GM18951 (cell line): ENCODE data around the gene AKAP6.

Experiments used
- POLR2A ChIP-seq: IDR thresholded peaks from 4 replicates; pipeline ENCODE4 v1.6.1; 2011; ENCODE audit warnings: mild to moderate bottlenecking; ENCODE audit not compliant: insufficient read length, insufficient read depth; ENCODE audit errors: extremely low read depth
- in situ Hi-C: fragments of 300-500 bp; cut with MboI; formaldehyde crosslinking; loops from one replicate; pipeline ENCODE4 v1.12.0; 2022; ENCODE audit warnings: low sequenced_read_pairs, mixed read lengths, inconsistent platforms; ENCODE audit not compliant: unreplicated experiment

AKAP6 gene

GRCh38 chr14:32339188-32339587, 10.1 kb downstream of the AKAP6 start:
- in situ Hi-C loops: no loop called here
- TF ChIP-seq POLR2A: no peak

- in situ Hi-C loops: no loop called here
- no peak for TF ChIP-seq POLR2A
These were observed 13.1 kb downstream of the AKAP6 start for GRCh38 chr14:32341947-32342846.

DNA sequence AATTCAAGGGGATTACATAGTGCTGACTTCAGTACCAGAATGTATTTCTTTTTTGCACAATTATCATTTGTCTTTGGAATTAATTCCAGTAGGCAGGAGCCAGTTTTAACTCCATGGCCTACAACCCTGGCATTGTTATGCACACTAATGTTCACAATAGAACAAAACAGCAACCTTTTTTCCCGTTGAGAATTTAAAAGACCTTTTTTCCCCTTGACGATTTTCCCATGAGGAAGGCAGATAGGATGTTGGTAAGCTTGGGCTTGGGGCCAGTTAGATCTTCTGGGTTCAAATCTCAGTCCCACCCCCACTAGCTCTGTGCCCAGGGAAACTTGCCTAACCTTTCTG, 13.7 kb downstream of the AKAP6 start:
- TF ChIP-seq POLR2A: no peak
- in situ Hi-C loops: no loop called here

DNA sequence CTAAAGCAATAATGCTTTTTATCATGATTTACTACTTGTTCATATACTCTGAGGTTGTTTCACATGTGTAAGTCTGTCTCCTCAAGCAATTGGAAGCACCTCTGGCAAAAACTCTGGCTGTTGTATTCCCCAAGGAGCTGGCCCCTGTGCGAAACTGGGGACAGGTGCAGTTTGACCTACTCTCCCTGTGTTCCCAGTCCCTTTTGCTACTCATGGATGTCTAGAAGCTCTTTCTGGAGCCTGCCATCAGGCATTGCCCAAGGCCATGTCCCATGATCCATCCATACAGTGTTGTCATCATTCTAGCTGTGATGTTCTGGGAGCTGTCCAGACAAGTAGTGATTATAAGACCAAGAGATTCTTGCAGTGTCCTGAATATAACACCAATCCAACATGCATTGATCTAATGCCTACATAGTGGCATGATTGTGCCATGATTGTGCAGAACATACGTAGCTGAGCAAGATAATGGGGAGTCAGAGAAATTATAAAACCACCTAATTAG, 14.9 kb downstream of the AKAP6 start:
- in situ Hi-C loops: no loop called here
- TF ChIP-seq POLR2A: no peak

DNA sequence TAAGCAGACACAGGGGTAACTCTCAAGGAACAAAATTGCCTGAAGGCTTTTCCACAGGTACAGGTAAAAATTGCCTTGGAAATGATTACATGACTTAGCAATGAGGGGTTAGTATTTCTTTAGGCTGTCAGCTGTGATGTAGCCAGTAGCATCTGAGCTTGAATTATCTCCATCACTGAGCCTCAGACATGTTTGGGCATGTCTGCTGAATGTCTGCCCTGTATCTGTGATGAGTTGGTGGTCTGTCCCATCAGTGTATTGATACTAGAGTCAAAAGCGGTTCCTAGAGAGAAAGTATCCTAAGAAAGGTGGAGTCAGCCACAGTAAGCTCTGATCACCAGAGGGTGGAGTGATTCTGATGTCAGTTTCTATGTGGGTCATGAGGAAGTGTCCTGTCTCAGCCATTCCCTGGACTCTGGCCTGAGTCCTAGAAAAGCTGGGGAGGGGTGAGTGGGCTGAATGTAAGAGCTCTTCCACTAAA, 16.3 kb downstream of the AKAP6 start:
- in situ Hi-C loops: no loop called here
- no peak for TF ChIP-seq POLR2A

DNA sequence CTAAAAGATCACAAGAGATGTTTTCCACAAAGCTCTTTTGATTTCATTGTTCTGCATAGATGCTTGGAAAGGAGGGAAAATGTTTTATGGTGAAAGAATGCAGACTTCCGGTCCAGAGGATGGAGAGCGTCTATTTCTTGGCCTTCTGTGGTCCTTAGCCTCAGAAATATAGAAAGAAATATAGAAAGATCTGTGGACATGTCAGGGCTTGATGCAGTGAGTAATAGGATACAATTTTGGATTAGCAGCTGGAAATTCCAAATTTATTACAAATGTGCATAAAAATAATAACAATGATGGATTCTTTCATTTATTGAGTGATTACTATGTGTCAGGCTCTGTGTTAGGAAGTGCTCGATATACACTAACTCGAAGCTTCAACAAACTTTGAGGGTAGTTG, 20.2 kb downstream of the AKAP6 start:
- in situ Hi-C loops: no loop called here
- TF ChIP-seq POLR2A: no peak

DNA sequence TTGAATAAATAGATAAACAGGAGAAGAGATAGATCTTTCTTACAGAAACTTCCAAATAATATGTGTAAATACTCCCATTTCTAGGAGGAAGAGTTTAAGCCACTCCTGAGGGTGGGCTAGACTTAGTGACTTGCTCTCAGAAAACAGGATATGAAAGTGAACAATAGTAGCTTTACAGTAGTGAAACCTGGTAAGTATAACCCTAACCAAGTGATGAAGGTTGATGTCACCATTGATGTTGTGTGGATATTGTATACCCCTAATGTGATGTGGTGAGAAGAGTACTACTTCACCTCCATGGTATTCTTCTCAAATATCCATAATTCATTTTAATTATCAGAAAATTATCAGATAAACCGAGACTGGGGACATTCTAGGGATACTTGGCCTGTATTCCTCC, 20.9 kb downstream of the AKAP6 start:
- in situ Hi-C loops: no loop called here
- TF ChIP-seq POLR2A: no peak

- no peak for TF ChIP-seq POLR2A
- in situ Hi-C loops: no loop called here
These were observed 23.5 kb downstream of the AKAP6 start for GRCh38 chr14:32352631-32353030.

- in situ Hi-C loops: no loop called here
- no peak for TF ChIP-seq POLR2A
These were observed 25.6 kb downstream of the AKAP6 start for GRCh38 chr14:32354716-32355115.

DNA sequence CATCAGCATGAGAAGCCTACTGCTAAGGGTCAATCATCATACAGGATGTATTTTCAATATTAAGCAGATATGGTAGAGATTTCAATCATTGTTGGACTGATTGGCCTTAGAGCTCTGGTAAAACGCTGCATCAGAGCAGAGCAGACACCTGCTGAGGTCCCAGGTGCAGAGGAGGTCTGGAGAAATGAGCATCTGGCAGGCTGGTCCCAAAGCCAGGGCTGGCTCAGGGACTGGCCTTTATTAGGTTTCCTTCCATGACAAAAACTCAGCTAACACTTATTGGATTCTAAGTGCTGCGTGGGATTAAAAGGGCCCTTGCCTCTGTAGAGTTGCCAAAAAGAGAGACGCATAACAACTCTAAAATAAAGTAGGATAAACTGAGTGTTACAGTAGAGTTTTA, 29.7 kb downstream of the AKAP6 start:
- no peak for TF ChIP-seq POLR2A

GRCh38 chr14:32361674-32362073, 32.6 kb downstream of the AKAP6 start:
- TF ChIP-seq POLR2A: no peak
- in situ Hi-C loops: no loop called here

More for the DNA sequence above, 29.7 kb downstream of the AKAP6 start:
- in situ Hi-C loops: no loop called here

- no peak for TF ChIP-seq POLR2A
- in situ Hi-C loops: no loop called here
These were observed 34.7 kb downstream of the AKAP6 start for GRCh38 chr14:32363761-32364160.

DNA sequence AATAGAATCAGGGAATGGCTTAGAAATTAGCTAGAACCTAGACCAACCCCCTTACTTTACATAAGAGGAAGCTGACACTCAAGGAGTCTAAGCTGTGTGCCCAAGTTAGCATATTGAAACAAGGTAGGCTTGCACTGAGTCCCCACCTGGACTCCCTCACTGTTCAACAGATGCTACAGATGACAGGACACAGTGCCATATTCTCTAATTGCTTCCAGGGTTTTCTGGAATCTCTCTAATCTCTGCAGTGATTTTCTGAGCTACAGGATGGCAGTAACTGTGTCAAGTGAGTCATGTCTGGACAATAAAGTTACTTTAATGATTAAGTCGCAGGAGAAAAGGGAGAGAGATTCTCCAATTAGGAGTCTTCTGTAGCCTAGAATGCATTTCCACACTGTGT, 35.8 kb downstream of the AKAP6 start:
- in situ Hi-C loops: no loop called here

GRCh38 chr14:32366256-32366879, 37.3 kb downstream of the AKAP6 start:
- no peak for TF ChIP-seq POLR2A
- in situ Hi-C loops: no loop called here

More for the DNA sequence above, 35.8 kb downstream of the AKAP6 start:
- no peak for TF ChIP-seq POLR2A

GRCh38 chr14:32366986-32367385, 37.9 kb downstream of the AKAP6 start:
- in situ Hi-C loops: no loop called here
- TF ChIP-seq POLR2A: no peak
